WI38 (cell line): ENCODE measurements around the gene GUCA2A.

Experiments
- H3K4me3 ChIP-seq: 2 replicates; pipeline ENCODE4 v1.5.1; 2011; ENCODE audit warnings: low read depth, mild to moderate bottlenecking, control low read depth, low read length
- CTCF ChIP-seq: IDR thresholded peaks from 2 replicates; pipeline ENCODE4 v1.5.1; 2012; ENCODE audit warnings: low read depth, mild to moderate bottlenecking, control low read depth, low read length

The GUCA2A gene

GRCh38 chr1:42145389-42145716 lies 19.2 kb downstream of the GUCA2A start:
- no peak overlapping the region for H3K4me3 ChIP-seq
- no peak for TF ChIP-seq CTCF

- TF ChIP-seq CTCF = no peak
- no peak overlapping the region for H3K4me3 ChIP-seq
Observed at GRCh38 chr1:42144711-42145388, 19.7 kb downstream of the GUCA2A start.

- TF ChIP-seq CTCF = no peak
- H3K4me3 ChIP-seq = no peak overlapping the region
Observed at GRCh38 chr1:42143896-42144710, 20.4 kb downstream of the GUCA2A start.

GRCh38 chr1:42142894-42143675 lies 21.5 kb downstream of the GUCA2A start:
- no peak for TF ChIP-seq CTCF
- no peak overlapping the region for H3K4me3 ChIP-seq

- TF ChIP-seq CTCF = no peak
- H3K4me3 ChIP-seq = no peak overlapping the region
Observed at GRCh38 chr1:42141978-42142377, 22.6 kb downstream of the GUCA2A start.

GRCh38 chr1:42140191-42140590 lies 24.4 kb downstream of the GUCA2A start:
- no peak for TF ChIP-seq CTCF
- no peak overlapping the region for H3K4me3 ChIP-seq
